ENCODE results near the gene POLDIP3. TPM values are rescaled to one million over a fixed set of nuclear protein-coding genes. Genes with fewer than 3 reads are reported as not detected.
A peak's percentile ranks its signal among the peaks of the same experiment; 100 is the strongest.

Gene POLDIP3
- total RNA-seq, 3 donors from 2014 or later = 58.6 to 65.8 (median 65.0) TPM

DNA sequence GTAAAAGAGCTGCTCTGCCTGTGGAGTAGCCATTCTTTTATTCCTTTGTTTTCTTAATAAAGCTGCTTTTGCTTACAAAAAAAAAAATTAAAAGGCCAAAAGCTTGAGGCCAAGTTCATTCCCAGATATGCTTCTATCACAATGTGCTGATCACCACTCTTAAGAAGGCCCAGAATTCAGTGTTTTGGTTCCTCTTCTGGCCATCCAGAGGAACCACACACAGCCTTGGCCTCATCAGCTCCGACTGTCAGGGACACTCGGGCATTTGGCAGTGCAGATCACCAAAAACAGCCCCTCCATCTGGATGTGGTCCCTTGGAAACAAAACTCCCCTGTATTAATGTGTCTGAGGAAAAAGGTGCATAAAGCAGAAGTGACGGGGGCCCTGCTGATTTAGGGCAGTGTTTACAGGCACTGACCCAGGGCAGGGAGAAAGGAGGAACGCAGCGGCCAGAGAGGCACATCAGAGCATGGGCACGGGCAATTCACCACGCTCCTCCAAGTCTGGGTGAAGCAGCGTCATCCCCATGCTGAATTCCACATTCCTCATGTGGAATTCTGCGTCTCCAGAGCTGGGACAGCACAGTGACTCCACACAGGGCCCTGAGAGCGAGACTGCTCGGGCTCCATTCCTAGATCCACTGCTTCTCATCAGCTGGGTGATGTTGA is 17.7 kb downstream of the POLDIP3 start:
- intact Hi-C loops (cut with DNase I, micrococcal nuclease) = no loop called here
- H3K36me3 ChIP-seq (ENCODE audit: low read depth) = peaks cover 4% of the 10 kb centered on the region
- no peak overlapping the region for H3K4me3 ChIP-seq
- no peak for ATAC-seq
- TF ChIP-seq CTCF (IDR thresholded peaks at IDR 0.05) = no peak
- DNase-seq = no peak
- H3K9me3 ChIP-seq = no peaks in the 10 kb centered on the region
- H3K4me1 ChIP-seq (ENCODE audit: low read depth) = no peaks in the 10 kb centered on the region

DNA sequence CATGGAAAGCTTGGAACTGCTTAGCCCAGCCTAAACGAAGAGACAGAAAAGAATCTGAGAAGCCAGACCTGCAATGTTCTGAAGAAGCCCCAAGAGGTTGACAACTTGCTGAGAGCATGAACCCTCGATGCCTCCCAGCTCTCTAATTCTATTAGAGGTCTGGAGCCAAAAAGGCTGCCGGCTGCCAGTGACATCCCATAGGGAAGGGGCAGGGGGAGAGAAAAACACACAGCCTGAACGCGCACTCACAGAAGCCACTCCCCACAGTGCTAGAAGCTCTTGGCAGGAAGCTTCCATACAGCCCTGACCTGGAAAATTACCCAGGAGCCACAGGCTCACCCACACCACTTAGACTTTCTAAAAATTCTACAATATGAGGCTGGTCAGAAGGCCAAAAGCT is 18.3 kb downstream of the POLDIP3 start:
- ATAC-seq = no peak
- DNase-seq = no peak
- Histone ChIP-seq H3K4me1 (ENCODE audit: low read depth) (no peaks in the 10 kb centered on the region), H3K9me3 (no peaks in the 10 kb centered on the region), H3K4me3 (no peak overlapping the region), H3K36me3 (ENCODE audit: low read depth) (no peaks in the 10 kb centered on the region)
- intact Hi-C loops (cut with DNase I, micrococcal nuclease) = no loop called here
- TF ChIP-seq CTCF (IDR thresholded peaks at IDR 0.05) = no peak

- DNase-seq (no peak), ATAC-seq (no peak)
- no peaks in the 10 kb centered on the region for H3K36me3 ChIP-seq (ENCODE audit: low read depth)
- intact Hi-C loops (cut with DNase I, micrococcal nuclease) = no loop called here
- no peak overlapping the region for H3K4me3 ChIP-seq
- no peaks in the 10 kb centered on the region for H3K9me3 ChIP-seq
- no peaks in the 10 kb centered on the region for H3K4me1 ChIP-seq (ENCODE audit: low read depth)
- no peak for TF ChIP-seq CTCF (IDR thresholded peaks at IDR 0.05)
Observed at GRCh38 chr22:42595434-42595833, 19.2 kb downstream of the POLDIP3 start.

DNA sequence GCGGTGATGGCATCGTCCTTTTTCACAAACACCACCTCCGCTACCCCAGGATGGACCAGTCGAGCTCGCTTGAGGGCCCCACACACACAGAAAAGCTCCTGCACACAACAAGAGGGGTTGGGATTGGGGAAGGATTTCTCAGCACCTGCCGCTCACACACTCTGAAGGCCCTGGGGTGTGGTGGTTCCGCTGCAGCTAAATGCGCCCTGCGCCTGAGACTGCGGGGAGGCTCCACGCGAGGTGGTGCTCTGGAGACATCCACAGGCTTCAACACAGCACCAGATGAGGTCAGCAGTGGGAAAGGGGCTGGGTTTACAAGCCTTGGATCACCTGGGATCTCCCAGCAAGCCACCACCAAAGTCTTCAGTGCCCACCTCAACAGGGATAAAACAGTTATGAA is 22.7 kb downstream of the POLDIP3 start:
- H3K36me3 ChIP-seq (ENCODE audit: low read depth) = no peaks in the 10 kb centered on the region

GRCh38 chr22:42587588-42588175 is 27.0 kb downstream of the POLDIP3 start:
- TF ChIP-seq CTCF (IDR thresholded peaks at IDR 0.05) = no peak
- H3K4me3 ChIP-seq = no peak overlapping the region
- no peaks in the 10 kb centered on the region for H3K9me3 ChIP-seq
- no peaks in the 10 kb centered on the region for H3K4me1 ChIP-seq (ENCODE audit: low read depth)
- ATAC-seq (no peak), DNase-seq (no peak)
- intact Hi-C loops (cut with DNase I, micrococcal nuclease) = no loop called here
- H3K36me3 ChIP-seq (ENCODE audit: low read depth) = peaks cover 3% of the 10 kb centered on the region

More for the DNA sequence above, 22.7 kb downstream of the POLDIP3 start:
- DNase-seq = no peak
- Histone ChIP-seq H3K9me3 (no peaks in the 10 kb centered on the region), H3K4me3 (no peak overlapping the region), H3K4me1 (ENCODE audit: low read depth) (no peaks in the 10 kb centered on the region)
- ATAC-seq = peak; percentile 11
- intact Hi-C loops (cut with DNase I, micrococcal nuclease) = no loop called here
- TF ChIP-seq CTCF (IDR thresholded peaks at IDR 0.05) = no peak
